ENCODE results near the gene TPSG1.
"Not testable (repeated sequence)": the region's sequence is repeated elsewhere in the genome, so short reads cannot be mapped to it uniquely, and the experiment has no call there.

TPSG1 gene

DNA sequence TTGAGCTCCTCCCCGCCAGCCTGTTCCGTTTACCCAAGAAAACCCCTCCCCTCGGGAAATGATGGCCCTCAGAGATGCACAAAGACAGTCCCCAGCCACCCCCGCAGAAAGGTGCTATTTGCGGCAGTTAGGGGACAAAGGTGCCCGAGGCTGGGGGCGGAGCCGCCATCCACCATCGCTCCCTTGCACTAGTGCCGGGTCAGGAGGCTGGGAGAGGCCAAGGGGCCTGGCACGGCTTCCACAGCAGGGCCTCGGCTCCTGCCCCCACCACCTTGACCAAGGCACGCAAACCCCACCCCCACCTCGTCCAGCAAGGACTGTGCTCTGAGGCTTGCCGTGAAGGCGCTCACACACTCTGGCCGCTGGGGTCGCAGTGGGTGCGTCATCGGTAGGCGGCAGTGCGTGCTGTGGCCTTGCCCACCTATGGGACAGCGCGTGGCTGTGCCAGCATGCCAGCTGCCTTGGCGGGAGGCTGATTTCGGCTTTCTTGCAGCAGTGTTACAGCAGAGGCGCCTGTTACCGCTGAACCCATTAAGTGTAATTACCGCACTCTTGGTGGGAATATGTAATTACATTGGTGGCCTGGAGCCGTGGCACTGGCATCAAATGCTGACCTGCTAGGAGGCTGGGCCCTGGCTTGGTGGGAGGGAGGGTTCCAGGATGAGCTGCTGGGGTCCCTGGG lies 31.8 kb downstream of the TPSG1 start:
- DNase-seq, result peak; percentile 99

- DNase-seq, result peak; percentile 60
Measured at GRCh38 chr16:1192384-1193073, 32.5 kb downstream of the TPSG1 start.

DNA sequence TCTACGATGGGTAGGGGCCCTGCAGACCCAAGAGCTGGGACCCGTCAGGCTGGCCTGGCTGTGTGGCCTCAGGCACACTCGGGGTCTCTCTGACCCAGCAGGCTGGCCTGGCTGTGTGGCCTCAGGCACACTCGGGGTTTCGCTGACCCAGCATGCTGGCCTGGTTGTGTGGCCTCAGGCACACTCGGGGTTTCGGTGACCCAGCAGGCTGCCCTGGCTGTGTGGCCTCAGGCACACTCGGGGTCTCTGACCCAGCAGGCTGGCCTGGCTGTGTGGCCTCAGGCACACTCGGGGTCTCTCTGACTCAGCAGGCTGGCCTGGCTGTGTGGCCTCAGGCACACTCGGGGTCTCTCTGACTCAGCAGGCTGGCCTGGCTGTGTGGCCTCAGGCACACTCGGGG lies 34.3 kb downstream of the TPSG1 start:
- not testable (repeated sequence) for DNase-seq

GRCh38 chr16:1189455-1189854 lies 35.6 kb downstream of the TPSG1 start:
- no peak for DNase-seq

DNA sequence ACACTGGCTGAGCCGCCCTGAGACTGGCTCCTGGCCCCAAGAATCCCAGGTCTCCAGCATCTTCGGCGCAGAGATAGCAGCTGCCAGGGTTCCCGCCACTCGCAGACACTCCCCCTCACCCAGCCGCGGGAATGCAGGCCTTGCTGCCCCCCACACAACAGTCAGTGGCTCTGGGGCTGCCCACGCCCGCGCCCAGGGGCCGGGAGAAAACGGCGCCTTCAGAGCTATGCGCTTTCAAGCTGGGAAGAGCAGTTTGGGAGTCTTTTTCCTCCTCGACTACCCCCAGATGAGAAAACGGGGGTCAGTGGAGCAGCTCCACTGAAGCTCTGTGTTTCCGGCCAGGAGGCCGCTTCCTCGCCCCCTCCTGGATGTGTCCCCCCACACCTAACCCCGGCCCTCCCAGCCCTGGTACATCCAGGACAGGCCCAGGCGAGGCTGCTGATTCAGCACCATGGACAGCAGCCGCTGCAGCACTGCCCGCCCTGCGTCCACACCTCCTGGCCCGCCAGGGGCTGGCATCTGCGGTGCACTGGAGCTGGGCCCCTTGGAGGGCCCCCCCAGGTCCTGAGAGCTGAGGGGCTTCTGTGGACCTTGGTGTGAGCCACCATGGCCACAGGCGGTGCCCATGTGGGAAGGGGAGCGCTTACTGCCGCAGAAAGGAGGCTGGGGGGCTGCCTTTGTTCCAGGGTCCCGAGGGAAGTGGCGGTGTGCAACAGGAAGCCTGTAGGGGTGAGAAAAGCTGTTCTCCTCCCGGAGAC lies 36.5 kb downstream of the TPSG1 start:
- DNase-seq, result no peak

- peak; percentile 71 for DNase-seq
Measured at GRCh38 chr16:1185460-1186207, 39.4 kb downstream of the TPSG1 start.

DNA sequence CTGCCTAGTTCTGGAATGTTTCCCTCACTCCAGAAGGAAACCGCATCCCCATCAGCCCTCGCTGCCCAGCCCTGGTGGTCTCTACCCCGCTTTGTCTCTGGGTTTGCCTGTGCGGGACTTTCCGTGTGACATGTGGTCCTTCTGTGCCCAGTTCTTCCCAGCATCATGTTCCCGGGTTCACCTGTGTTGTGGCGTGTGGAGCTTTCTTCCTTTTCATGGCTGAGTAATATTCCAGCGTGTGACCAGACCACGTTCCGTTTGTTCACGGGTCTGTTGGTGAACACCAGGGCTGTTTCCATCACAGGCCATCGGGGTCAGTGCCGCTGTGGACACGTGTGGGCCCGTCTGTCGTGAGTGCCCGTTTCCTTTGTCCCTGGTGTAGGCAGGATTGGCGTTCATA lies 40.1 kb downstream of the TPSG1 start:
- DNase-seq, result no peak

DNA sequence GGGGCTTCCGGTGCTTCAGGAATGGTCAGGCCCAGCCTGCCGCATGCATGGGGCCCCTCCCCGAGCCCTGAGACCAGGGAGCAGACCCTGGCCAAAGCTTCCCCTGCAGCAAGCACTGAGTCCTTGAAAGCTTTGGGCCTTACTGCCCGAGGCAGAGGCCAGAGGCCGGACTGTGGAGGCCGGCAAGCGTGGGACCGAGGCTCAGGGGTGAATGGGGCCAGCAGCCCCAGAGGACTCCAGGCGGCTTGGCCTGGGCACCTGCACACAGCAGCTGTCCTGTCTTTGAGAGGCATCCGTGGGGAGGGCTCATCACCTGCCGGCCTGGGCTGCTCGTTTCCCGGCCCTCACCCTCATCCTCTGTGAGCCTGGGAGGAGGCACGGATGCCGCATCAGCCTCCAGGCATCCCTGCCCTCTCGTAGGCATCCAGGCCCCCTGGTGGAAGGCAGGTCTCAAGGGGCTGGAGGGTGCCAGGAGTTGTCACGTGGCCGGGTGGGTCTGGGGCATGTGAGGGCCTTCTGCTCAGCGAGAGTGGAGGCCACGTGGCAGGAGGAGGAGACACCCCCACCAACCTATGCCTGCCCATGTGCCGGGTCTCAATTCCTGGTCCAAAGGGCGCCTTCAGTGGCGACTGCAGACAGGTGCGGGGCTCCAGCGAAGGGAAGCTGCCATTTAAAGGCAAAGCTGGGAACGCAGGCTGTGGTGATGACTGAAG lies 40.8 kb downstream of the TPSG1 start:
- DNase-seq, result peak; percentile 70

GRCh38 chr16:1182950-1183907 lies 41.8 kb downstream of the TPSG1 start:
- DNase-seq, result peak; percentile 97

GRCh38 chr16:1182316-1182671 lies 42.8 kb downstream of the TPSG1 start:
- peak; percentile 93 for DNase-seq

- DNase-seq, result peak; percentile 56
Measured at GRCh38 chr16:1181404-1182315, 43.4 kb downstream of the TPSG1 start.

GRCh38 chr16:1180549-1181403 lies 44.3 kb downstream of the TPSG1 start:
- DNase-seq, result peak; percentile 45

GRCh38 chr16:1178295-1178910 lies 46.7 kb downstream of the TPSG1 start:
- DNase-seq, result no peak

GRCh38 chr16:1177750-1178149 lies 47.3 kb downstream of the TPSG1 start:
- DNase-seq, result no peak

- DNase-seq, result no peak
Measured at GRCh38 chr16:1177053-1177452, 48.0 kb downstream of the TPSG1 start.

DNA sequence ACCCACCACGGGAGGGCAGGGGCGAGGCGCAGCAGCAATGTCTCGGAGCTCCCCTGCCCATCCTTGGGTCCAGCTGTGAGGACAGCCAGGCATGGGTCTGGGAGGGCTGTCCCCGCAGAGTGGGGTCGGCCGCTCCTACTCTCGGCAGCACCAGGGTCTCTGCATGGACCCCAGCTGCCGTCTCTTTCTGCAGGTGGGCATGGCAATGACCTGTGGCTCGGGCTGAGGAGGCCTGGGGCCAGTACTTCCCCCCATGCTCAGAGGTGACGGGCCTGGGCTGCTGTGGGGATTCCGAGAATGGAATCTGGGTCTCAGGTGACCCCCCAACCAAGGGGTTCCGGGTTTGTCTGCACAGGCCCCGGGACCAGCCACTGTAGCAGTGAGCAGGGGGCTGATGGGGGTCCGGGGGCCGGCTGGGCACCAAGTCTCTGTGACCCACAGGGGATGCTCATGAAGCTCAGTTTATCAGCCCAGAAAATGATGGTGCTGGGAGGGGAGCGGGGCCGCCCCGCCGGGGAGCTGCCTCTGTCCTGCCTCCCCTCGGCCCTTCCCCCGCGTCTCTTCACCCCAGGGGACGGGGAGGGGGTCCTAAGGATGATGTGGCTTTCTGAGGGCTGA lies 48.7 kb downstream of the TPSG1 start:
- no peak for DNase-seq

DNA sequence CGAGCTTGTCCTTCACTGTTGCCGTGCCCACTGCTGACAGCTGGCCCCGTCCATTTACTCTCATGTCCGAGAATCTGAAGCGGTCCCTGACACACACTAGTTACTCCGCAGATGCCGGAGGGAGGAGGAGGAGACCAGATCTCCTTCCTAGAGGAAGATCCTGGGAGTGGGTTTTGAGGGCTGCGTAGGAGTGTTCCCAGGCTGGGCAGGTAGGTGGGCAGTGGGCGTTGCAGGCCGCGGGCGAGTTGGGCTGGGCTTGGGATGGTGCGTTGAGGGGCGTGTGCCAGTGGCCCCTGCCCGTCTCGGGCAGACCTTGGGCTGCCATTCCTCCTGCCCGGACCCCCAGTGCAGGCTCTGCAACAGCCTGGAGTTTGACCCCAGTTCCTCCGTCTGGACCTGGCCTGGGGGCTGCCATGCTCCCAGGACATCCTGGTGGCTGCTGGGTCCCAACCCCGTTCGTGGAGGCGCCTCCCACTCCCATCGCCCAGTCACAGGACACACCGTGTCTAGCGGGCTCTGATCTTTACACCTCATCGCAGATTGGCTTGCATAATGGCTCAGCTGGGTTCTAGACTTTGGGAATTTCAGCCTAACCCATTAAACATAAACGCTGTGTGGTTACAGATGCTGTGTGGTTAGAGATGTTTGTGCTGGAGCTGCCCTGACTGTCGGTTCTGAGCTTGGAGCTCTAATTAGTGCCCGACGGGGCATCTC lies 49.3 kb downstream of the TPSG1 start:
- DNase-seq, result peak; percentile 39
